Activated naive CD4-positive, alpha-beta T cell treated with Interleukin-2 at 50 U/mL for 16 hours (primary cell): ENCODE measurements around the gene SULT2B1.

Source experiments
- DNase-seq: peaks from one replicate; pipeline ENCODE4 v3.0.0-alpha.2; 2020

The SULT2B1 gene

DNA sequence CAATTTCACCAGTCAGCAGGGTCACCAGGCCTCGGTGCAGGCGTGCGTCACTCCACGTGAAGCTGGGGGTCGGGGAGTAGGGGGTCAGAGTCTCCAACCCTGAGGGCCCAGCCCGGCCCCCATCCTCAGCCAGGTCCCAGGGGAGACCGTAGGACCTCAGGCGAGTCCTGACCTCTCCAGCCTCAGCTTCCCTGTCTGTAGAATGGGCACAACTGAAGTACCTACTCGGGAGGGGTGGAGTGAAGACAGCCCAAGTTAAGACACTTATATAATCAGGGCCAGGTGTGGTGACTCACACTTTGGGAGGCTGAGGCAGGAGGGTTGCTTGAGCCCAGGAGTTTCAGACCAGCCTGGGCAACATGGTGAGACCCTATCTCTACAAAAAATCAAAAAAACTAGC lies 51.9 kb downstream of the SULT2B1 start:
- DNase-seq, result no peak

DNA sequence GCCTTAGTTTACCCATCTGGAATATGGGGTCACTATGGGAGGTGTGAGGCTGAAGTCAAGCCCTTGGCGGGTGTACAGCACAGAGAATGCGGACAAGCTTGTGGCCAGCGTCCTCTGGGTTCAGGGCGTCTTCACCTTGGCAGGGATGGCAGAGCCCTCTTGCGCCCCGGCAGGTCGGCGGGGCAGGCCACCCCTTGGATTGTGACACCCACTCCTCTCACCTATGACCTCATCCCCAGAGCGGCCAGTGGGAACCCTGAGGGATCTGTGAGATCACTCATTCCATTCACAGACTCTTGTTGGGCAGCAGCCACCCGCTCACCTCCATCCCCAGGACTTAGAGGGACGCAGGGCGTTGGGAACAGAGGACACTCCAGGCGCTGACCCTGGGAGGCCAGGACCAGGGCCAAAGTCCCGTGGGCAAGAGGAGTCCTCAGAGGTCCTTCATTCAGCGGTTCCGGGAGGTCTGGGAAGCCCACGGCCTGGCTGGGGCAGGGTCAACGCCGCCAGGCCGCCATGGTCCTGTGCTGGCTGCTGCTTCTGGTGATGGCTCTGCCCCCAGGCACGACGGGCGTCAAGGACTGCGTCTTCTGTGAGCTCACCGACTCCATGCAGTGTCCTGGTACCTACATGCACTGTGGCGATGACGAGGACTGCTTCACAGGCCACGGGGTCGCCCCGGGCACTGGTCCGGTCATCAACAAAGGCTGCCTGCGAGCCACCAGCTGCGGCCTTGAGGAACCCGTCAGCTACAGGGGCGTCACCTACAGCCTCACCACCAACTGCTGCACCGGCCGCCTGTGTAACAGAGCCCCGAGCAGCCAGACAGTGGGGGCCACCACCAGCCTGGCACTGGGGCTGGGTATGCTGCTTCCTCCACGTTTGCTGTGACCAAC lies 54.7 kb downstream of the SULT2B1 start, which contains the start of gene SPACA4:
SPACA4 (plus strand) TSS at position 280 of the 896 bp plus-strand sequence; CDS start at position 517, 237 bp downstream.
- no peak for DNase-seq

DNA sequence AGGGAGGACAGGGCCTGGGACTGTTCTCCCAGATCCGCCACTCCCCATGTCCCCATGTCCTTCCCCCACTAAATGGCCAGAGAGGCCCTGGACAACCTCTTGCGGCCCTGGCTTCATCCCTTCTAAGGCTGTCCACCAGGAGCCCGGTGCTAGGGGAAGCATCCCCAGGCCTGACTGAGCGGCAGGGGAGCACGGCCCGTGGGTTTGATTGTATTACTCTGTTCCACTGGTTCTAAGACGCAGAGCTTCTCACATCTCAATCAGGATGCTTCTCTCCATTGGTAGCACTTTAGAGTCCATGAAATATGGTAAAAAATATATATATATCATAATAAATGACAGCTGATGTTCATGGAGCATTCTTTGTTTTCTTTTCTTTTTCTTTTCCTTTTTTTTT lies 55.4 kb downstream of the SULT2B1 start:
- no peak for DNase-seq

DNA sequence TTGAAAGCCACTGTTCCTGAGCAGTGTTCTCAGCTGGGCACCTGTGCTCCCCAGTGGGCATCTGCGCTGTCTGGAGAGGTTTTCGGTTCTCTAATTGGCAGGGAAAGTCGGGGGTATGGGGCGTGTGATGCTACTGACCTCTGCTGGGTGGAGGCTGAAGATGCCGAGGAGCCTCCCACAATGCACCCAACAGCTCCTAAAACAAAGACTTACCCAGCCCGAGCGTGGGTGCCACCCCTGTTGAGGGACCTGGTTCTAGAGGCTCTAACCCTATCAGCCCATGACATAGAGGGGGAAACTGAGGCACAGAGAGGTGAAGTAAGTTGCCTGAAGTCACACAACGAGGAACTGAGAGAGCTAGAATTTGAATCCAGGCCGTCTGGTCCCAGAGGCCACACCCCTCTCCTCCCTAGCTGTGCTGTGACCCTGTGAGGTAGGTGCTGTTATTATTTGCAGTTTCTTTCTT lies 56.9 kb downstream of the SULT2B1 start:
- peak; percentile 58 for DNase-seq

DNA sequence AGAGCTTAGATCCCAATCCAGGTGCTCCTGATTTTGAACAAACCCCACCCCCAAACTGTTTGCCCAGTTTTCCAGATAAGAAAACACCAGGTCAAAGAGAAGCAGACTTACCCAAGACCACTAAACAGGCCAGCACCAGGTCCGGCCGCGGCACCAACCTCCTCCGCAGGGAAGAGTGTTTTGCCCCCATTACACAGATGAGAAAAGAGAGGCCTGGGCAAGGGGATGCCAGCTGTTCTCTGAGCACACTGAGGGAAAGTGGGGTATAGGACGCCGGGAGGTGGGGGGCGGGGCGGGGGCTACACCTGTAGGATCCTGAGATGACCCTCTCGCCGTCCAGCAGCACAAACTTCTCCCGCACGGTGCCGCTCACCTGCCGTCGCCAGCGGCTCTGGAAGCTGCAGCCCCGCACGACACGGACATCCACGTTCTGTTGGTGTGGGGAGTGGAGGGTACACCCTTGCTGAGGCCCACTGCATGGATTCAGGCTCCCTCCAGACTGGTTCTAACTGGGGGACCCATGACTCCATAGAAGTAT lies 57.7 kb downstream of the SULT2B1 start:
- no peak for DNase-seq

DNA sequence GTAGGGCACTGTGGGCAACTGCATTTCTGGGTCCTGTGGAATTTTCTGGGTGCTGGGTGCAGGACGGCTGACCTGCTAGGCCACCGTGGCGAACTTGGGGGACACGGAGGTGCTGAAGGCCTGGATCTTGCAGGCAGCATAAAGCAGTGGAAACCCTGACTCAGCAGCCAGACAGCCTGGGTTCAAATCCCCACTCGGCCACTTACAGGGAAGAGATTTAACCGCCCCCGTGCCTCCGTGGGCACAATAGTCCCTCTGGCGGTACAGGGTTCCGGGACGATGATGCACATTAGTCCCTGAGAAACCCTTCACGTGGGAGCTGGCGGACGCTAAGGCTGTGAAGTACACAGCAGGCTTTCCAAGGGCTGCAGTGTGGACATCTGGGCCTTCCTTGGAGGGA lies 59.9 kb downstream of the SULT2B1 start:
- no peak for DNase-seq

DNA sequence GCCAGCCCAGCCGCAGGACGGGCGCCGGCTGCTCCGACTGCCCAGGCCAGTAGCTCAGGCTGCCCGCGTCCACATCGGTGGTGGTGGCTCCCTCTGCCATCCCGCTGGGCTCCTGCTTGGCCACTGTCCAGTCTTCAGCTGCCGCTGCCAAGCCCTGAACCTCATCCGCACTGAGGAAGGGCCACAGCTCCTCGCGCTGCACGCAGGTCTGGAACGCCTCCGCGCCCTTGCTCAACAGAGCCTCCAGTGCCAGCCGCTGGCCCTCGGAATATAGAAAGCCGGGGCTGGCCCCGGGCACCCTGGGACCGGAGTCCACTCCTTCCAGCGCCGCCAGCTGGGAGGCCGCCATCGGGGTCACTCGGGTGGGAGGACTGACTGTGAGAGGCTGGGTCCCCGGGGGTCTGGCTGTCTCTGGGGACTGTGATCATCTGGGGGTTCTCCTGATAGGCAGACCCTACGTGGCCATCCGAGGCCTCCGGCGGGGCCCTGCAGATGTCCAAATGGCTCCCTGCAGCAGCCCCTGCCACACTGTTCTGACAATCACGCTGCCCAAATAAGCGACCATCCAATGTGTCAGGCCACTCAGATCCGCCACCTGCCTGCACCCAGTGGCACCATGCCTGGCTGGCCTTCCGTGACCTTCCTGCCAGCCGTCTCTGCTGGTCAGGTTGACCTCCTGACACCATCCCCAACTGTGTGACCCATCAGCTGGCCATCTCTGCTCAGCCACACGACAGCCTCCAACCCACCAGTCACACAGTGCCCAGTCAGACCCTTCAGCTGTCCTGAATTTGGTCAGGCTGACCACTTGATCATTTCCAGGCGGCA lies 61.3 kb downstream of the SULT2B1 start:
- DNase-seq, result no peak

DNA sequence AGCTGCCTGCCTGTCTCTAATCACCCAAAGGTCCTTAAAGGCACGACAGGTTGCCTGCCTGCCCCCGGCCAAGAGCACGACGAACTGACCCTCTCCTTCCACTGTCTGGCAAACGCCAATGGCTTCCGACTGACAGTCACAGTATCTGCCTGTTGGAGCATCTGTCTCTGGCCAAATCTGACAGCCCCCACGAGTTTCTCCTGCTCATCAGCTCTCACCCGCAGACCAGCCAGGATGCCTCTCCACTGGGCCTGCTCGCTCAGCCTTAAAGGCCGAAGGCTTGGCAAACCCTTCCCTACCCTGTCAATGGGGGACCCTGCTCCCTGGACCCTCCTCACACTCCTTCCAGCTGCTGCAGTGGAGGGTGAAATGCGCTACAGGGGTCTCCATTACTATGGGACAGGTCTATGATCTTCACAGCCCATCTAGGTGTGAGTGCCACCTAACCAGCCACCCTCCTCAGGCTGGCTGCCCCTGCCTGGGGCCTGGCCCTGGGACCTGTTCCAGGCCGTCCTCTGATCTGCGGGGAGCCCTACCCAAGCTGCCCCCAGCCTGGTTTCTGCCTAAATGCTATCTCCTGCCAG lies 62.0 kb downstream of the SULT2B1 start:
- DNase-seq, result peak; percentile 19

DNA sequence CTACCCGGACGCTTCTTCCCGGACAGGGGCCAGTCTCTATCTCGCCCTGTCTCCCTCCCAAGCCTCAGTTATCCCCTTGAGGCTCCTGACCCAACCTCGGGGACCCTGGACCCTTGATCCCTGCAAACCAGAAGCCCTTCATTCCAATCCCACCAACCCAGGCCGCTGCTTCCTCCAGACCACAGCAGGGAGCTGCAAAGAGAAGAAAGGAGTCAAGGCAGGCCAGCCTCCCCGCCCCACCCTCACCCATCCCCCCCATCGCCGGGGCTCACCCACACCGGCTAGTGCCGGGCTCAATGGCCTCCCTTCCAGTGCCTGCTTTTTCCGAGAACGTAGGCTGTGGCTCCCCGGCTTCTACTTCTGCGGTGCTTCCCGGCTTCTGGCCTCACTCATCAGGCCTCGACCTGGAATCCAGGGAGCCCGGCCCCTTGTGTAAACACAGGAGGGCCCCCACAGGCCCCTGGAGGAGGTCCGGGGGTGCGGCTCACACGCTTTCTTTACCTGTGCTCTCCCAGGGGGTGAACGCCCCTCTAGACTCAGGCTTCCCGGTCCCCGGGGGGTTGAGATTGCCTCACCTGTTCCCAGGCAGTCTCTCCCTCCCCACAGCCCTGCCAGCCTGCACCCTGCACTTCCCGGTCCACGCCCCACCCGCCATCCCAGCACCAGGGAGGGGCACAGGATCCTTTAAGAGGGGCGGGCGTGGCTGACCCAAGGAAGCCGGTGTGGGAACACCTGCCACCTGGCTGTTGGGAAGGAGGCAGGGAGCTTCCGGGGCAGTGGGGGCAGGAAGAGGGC lies 62.7 kb downstream of the SULT2B1 start, which contains the start of gene FAM83E:
FAM83E (minus strand) TSS at position 641 of the 795 bp plus-strand sequence. CDS start 1,704 bp downstream, outside the sequence.
- DNase-seq, result peak; percentile 15

DNA sequence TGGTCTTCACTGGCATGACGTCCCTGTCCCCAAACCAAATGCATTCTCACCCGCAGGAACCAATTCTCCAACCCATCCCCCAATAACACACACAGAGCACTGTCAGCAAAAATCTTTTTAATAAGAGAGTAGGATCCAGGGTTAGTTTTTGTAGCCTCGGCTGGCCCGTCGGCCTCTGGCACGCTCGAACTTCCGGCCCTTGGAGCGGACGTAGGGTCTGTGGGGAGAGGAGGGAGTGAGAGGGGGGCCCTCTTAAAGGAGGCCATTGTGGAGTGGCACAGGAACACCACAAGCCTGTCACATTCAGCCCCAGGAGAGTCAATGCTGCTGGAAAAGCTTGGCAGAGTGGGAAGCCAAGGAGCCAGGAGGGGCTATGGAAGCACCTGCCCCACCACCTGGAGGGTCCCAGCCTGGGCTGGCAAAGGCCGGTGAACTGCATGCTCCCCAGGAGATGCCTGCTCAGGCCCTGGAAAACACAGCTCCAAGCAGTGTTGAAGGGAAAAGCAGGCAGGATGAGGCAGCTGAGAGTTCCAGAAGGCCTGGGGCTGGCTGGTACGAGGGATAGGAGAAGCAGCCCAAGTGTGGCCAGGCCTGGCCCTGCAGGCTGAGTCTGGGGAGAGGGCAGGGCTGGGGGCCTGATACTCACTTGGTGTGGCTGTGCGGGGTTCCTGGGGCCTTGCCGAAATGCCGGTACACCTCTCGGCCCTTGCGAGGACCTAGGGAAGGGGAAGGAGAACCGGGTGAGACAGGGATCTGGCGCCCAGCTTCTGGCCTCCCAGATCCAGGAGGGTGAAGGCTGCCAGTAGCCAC lies 63.5 kb downstream of the SULT2B1 start:
- no peak for DNase-seq

DNA sequence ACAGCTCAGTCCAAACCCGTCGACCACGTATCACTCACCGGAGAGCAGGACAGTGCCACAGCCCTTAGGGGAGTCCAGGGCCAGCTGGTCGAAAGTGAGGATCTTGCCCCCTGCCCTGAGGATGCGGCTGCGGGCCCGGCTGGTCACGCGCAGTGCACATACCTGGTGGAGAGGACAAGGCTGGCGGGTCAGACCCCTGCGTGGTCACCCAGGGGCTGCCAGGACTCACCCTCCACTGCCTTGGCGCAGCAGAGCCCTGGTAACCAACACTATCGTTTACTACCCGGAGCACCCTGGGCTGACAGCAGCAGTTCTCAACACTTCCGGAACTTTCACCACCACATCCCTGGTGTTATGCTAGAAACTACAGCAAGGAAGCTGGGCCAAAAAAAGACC lies 64.1 kb downstream of the SULT2B1 start:
- no peak for DNase-seq

DNA sequence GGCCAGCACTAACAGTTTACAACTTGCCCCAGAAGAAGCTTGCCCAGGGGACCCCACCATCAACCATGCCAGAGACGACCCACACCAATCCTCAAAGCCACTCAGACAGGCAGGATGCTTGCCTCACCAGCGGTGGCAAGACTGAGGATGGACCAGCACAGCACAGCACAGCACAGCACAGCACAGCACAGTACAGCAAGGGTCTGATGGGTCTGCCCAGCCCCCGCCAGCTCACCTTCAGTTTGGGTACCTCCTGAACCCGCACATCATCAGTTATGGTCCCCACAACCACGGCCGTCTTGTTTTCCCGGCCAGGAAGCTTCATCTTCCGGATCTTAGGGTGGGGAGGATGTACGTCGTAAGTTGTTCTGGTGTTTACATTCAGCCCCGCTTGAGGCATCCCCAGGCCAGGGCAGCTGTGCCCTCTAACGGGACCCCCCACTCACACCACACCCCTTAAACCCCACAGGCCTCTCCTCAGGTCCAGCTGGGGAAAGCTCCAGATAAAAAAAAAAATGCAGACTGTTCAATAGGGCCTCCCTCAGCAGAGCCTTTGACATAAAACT lies 64.6 kb downstream of the SULT2B1 start:
- DNase-seq, result no peak

DNA sequence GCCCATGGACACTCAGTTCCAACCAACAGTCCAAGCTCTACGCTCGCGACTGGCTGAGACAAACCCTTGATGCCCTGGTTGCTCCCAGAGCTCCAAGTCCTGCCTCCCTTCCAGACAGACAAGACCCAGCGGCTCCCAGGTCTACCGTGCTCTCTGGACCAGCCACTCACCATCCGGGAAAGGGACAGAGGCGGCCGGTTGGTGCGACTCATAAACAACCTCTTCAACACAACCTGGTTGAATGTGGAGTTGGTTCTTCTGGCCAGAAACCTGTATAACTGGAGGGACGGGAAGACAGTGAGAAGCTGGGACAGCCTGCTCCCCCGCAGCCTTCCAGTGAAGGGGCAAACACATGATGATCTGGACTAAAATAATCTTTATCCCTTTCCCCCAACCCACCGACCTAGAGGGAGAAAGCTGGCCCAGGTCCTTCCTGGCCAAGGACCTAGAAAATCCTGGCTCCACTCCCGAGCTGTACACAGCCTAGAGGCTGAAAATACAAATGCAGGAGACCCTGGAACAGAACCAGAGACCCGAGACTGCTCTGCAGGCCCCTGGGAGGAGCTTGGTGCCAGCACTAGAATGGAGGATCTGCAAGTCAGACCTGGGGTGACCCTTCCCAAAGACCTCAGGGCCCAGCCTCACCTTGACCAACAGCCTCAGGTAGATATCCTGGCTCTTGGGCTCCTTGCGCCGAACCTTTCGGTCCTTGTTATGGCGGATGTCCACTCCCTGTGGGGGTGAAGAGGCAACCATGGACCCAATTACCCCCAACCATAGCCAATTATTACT lies 65.4 kb downstream of the SULT2B1 start:
- DNase-seq, result no peak

DNA sequence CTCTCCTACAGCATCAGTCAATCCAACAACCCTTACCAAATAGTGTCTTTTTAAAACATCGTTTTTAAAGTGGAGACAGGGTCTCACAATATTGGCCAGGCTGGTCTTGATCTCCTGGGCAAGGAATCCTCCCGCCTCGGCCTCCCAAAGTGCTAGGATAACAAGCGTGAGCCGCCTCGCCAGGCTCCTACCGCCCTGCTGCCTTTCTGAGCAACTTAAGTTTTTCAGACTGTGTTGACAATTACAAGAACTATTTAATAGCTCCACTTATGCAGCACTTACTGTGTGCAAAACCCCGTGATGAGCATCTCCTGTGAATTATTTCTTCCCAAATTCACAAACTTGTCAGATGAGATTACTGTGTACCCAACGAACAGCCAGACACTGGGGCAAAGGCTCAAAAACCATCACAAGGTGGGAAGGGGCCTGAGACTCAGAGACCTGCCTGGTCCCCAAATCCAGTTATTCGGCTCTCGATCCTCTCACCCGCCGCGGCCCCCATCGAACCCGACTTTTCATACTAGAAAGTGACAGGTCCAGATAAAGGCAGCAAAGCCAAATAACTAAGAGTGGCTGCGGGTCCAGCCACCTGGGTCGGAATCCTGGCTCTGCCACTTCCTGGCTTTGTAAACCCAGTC lies 66.4 kb downstream of the SULT2B1 start:
- DNase-seq, result no peak

DNA sequence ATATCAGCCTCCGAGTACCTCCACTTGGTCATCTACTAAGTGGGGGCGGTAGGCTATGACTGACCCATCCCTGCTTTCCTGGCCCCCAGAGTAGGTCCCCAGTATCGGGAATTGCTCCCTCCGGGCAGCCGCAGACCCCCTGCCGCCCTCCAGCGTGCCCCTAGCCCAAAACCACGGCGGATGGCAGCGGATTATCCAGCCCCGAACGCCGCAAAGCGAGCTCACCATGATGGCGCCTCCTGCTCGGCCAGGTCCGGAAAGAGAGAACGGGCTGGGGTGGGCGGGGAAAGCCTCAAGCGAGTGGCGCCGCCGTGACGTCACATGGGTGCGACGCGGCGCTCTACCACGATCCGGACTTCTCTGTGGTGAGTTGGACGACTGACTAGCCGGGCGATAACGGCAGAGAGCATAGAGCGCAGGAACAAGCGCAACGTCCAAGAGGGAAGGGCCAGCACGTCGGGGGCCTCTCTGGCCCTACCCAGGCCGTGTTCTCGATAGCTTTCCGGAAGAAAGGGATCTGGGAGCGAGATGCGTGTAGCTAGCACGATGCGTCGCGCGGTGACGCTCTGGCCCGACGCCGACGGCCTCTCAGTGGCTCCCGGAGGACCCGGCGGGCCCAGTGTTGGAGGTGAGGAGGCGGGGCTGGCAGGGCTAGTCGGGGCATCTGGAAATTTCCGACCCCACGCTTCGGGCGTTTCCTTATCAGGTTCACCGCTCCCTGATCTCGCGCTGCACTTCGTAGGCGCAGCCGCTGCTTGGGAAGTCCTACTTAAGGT lies 67.1 kb downstream of the SULT2B1 start, which contains the start of the genes RPL18 and SPHK2:
RPL18 (minus strand) TSS at position 263 of the 776 bp plus-strand sequence; CDS start at position 228, 35 bp downstream.
SPHK2 (plus strand) TSS at position 591 of the 776 bp plus-strand sequence. CDS start 1,009 bp downstream, outside the sequence.
- peak; percentile 96 for DNase-seq

DNA sequence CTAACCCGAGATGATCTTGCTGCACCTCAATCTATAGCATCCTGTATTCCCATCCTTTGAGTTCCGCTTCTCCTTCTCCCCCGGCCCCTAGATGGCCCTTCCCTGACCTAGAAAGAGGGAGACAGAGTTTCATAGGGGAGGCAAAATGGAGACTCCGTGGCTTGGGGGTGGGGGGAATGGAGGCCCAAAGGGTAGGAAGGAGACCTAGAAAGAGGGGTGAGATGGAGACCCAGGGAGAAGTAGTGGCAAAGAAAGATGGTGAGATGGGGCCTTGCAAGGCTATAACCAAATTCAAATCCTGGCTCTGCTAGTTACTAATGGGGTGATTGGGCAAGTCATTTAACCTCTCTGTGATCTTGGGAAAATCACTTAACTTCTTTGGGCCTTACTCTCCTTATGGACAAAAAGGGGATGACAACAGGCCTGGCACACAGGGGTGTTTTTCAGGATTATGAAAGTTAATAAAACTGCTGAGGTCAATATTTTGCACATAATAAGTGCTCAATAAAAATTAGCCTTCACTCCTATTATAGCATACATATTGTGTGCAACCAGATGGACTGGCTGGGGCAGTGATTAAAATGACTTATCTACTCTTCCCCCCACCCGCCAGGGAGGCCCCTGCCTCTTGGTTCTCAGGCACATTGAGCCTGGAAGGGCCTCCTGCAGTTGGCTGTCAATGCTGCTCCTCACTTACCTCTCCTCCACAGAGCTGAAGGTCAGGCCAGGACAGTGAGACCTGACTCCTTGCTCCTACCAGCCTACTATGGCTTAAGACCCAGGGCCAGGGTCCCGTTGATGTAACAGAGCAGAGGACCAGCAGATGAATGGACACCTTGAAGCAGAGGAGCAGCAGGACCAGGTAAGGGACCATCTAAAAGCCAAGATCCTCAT lies 68.0 kb downstream of the SULT2B1 start:
- DNase-seq, result no peak

DNA sequence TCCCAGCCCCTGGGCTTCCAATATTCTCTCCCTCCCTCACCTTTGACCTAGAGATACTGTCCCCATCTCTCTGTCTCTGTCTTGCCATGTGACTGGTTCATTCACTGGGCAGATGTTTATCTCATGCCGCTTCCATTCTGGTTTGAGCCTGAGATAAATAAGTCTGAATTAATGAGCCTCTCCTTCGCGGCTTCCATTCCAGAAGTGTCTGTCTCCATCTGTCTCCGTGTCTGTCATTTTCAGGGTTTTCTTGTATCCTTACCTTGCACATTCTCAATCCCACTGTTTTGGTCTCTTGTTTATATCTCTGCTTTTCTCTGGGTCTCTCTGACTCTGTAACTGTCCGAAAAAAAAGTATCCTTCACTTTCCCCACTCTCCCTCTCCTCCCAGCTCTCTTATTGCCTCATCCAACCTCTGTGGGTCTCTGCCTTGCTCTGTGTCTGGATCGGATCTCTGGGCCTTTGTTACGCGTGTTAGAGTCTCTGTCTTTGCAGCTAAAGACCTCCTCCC lies 71.6 kb downstream of the SULT2B1 start:
- DNase-seq, result no peak
